Upper lobe of left lung (tissue), 4 donors: ENCODE data around the gene RPRD1A.

Experiments
- CTCF ChIP-seq, 6 experiments: fragments of 450-650 bp in 4 of 6; fragments of 200-600 bp in 2 of 6; sonication (generic) in 2 of 6; IDR thresholded peaks; one replicate each; pipeline ENCODE4 v1.5.1; 2016 to 2019; ENCODE audit warnings: antibody characterized with exemption in 6 of 6
- POLR2A ChIP-seq, 4 donors: fragments of 450-650 bp; IDR thresholded peaks; one replicate each; pipeline ENCODE4 v1.5.1; 2016 to 2017; ENCODE audit warnings: antibody characterized with exemption in 4 of 4, mild to moderate bottlenecking in 2 of 4

GRCh38 chr18:35993013-35993412, 74.3 kb downstream of the RPRD1A start:
- TF ChIP-seq POLR2A (IDR thresholded peaks at IDR 0.05) (no peak), CTCF (IDR thresholded peaks at IDR 0.05) (no peak)
